Vagina (tissue), 2 donors: ENCODE measurements around the gene CCDC88A. TPM values are rescaled to one million over a fixed set of nuclear protein-coding genes. Genes with fewer than 3 reads are reported as not detected.

Source experiments
- DNase-seq, 2 donors: peaks; one replicate each; pipeline ENCODE4 v3.0.0-alpha.2; 2017; ENCODE audit errors: extremely low spot score in 2 of 2
- H3K27ac ChIP-seq: fragments of 200-600 bp; sonication (generic); one replicate; pipeline ENCODE4 v1.5.1; 2019
- H3K27me3 ChIP-seq: fragments of 200-600 bp; sonication (generic); one replicate; pipeline ENCODE4 v1.5.1; 2019
- H3K36me3 ChIP-seq, 2 donors: fragments of 200-600 bp; sonication (generic); one replicate each; pipeline ENCODE4 v1.5.1; 2017 to 2019
- H3K4me1 ChIP-seq: fragments of 200-600 bp; sonication (generic); one replicate; pipeline ENCODE4 v1.5.1; 2019
- H3K4me3 ChIP-seq, 2 donors: fragments of 200-600 bp; sonication (generic); 1 replicate in 1 of 2; 2 replicates in 1 of 2; pipeline ENCODE4 v1.5.1; 2016 to 2019
- H3K9me3 ChIP-seq: fragments of 200-600 bp; sonication (generic); one replicate; pipeline ENCODE4 v1.5.1; 2019
- CTCF ChIP-seq, 3 experiments: fragments of 450-650 bp in 2 of 3; fragments of 200-600 bp in 1 of 3; sonication (generic) in 1 of 3; IDR thresholded peaks; one replicate each; pipeline ENCODE4 v1.5.1; 2017 to 2019; ENCODE audit warnings: antibody characterized with exemption in 3 of 3, mild to moderate bottlenecking in 2 of 3, moderate library complexity in 2 of 3
- POLR2A ChIP-seq, 2 donors: fragments of 450-650 bp; IDR thresholded peaks; one replicate each; pipeline ENCODE4 v1.6.1; 2017; ENCODE audit warnings: antibody characterized with exemption in 2 of 2, mild to moderate bottlenecking in 2 of 2, moderate library complexity in 2 of 2
- POLR2AphosphoS5 ChIP-seq, 2 donors: sonication (generic); formaldehyde crosslinking; IDR thresholded peaks; one replicate each; pipeline ENCODE4 v1.9.0; 2017; ENCODE audit warnings: antibody characterized with exemption in 2 of 2, mild to moderate bottlenecking in 2 of 2, low read depth in 1 of 2; ENCODE audit not compliant: insufficient read depth in 1 of 2
- intact Hi-C: fragments of 100-400 bp; cut with DNase I; formaldehyde crosslinking; loops from one replicate; pipeline ENCODE4 v1.15.1; 2023
- total RNA-seq: library from RNA; depleted of rRNA; stranded (reverse); fragments of >200 nt; gene quantifications from one replicate; pipeline ENCODE4 v1.2.3, GENCODE V29; 2016

CCDC88A gene
- total RNA-seq, 1 donor from 2014 or later, result 34.9 TPM

GRCh38 chr2:55431982-55432627, 12.4 kb upstream of the CCDC88A start:
- DNase-seq, result no peak
- H3K9me3 ChIP-seq, result no peaks in the 10 kb centered on the region
- intact Hi-C loops, result no loop called here
- H3K36me3 ChIP-seq, result no peaks in the 10 kb centered on the region
- H3K4me3 ChIP-seq, result no peak overlapping the region
- no peak overlapping the region for H3K27ac ChIP-seq
- no peaks in the 10 kb centered on the region for H3K27me3 ChIP-seq
- H3K4me1 ChIP-seq, result peaks cover 9% of the 10 kb centered on the region
- peak; percentile 29 to 43 (median 43) for TF ChIP-seq CTCF (IDR thresholded peaks at IDR 0.05)
- TF ChIP-seq POLR2A (IDR thresholded peaks at IDR 0.05), result no peak
- TF ChIP-seq POLR2AphosphoS5 (IDR thresholded peaks at IDR 0.05; ENCODE audit: insufficient read depth in 1 of 2, low read depth in 1 of 2), result no peak

- no peak for DNase-seq
- no peak overlapping the region for H3K4me3 ChIP-seq
- TF ChIP-seq POLR2A (IDR thresholded peaks at IDR 0.05), result no peak
- TF ChIP-seq POLR2AphosphoS5 (IDR thresholded peaks at IDR 0.05; ENCODE audit: insufficient read depth in 1 of 2, low read depth in 1 of 2), result no peak
- no peak for TF ChIP-seq CTCF (IDR thresholded peaks at IDR 0.05)
- H3K9me3 ChIP-seq, result no peaks in the 10 kb centered on the region
- no peak overlapping the region for H3K27ac ChIP-seq
- H3K4me1 ChIP-seq, result peaks cover 9% of the 10 kb centered on the region
- no peaks in the 10 kb centered on the region for H3K27me3 ChIP-seq
- H3K36me3 ChIP-seq, result no peaks in the 10 kb centered on the region
- intact Hi-C loops, result no loop called here
These were observed 10.7 kb upstream of the CCDC88A start for GRCh38 chr2:55430211-55430975.

GRCh38 chr2:55428258-55428657, 8.6 kb upstream of the CCDC88A start:
- Histone ChIP-seq H3K27me3 (no peaks in the 10 kb centered on the region), H3K4me3 (no peak overlapping the region), H3K27ac (no peak overlapping the region), H3K4me1 (peaks cover 9% of the 10 kb centered on the region), H3K9me3 (no peaks in the 10 kb centered on the region), H3K36me3 (no peaks in the 10 kb centered on the region)
- no peak for DNase-seq
- intact Hi-C loops, result no loop called here
- TF ChIP-seq POLR2AphosphoS5 (IDR thresholded peaks at IDR 0.05; ENCODE audit: insufficient read depth in 1 of 2, low read depth in 1 of 2), result no peak
- no peak for TF ChIP-seq POLR2A (IDR thresholded peaks at IDR 0.05)
- TF ChIP-seq CTCF (IDR thresholded peaks at IDR 0.05), result no peak

- H3K27ac ChIP-seq, result no peak overlapping the region
- no peak overlapping the region for H3K4me3 ChIP-seq
- no peaks in the 10 kb centered on the region for H3K36me3 ChIP-seq
- H3K27me3 ChIP-seq, result no peaks in the 10 kb centered on the region
- DNase-seq, result no peak
- peaks cover 11% of the 10 kb centered on the region for H3K4me1 ChIP-seq
- H3K9me3 ChIP-seq, result no peaks in the 10 kb centered on the region
- intact Hi-C loops, result no loop called here
- TF ChIP-seq CTCF (IDR thresholded peaks at IDR 0.05) (no peak), POLR2A (IDR thresholded peaks at IDR 0.05) (no peak), POLR2AphosphoS5 (IDR thresholded peaks at IDR 0.05; ENCODE audit: insufficient read depth in 1 of 2, low read depth in 1 of 2) (no peak)
These were observed 5.8 kb upstream of the CCDC88A start for GRCh38 chr2:55425431-55425831.
